Activated CD8-positive, alpha-beta memory T cell treated with anti-CD3 and anti-CD28 coated beads for 4 hours (primary cell): Measurements from ENCODE around the gene MON2.
"Not testable (repeated sequence)": the region's sequence is repeated elsewhere in the genome, so short reads cannot be mapped to it uniquely, and the experiment has no call there.

Experiments used
- DNase-seq, 2 donors: peaks; one replicate each; pipeline ENCODE4 v3.0.0-alpha.2; 2020; ENCODE audit warnings: low read depth in 2 of 2

Gene MON2

GRCh38 chr12:62552906-62553556, 86.4 kb downstream of the MON2 start:
- no peak for DNase-seq

- not testable (repeated sequence) for DNase-seq
Observed at GRCh38 chr12:62559366-62559765, 92.7 kb downstream of the MON2 start.

GRCh38 chr12:62562846-62563245, 96.2 kb downstream of the MON2 start:
- no peak for DNase-seq

GRCh38 chr12:62575036-62575435, 108.4 kb downstream of the MON2 start:
- DNase-seq, result no peak

- DNase-seq, result no peak
Observed at GRCh38 chr12:62576503-62576902, 109.9 kb downstream of the MON2 start.

GRCh38 chr12:62578726-62579125, 112.1 kb downstream of the MON2 start:
- no peak for DNase-seq

GRCh38 chr12:62581288-62582064, 114.8 kb downstream of the MON2 start:
- DNase-seq, result no peak

- DNase-seq, result no peak
Observed at GRCh38 chr12:62582065-62582366, 115.4 kb downstream of the MON2 start.

- no peak for DNase-seq
Observed at GRCh38 chr12:62584619-62585018, 118.0 kb downstream of the MON2 start.

- DNase-seq, result no peak
Observed at GRCh38 chr12:62586850-62587249, 120.2 kb downstream of the MON2 start.

GRCh38 chr12:62588916-62589315, 122.3 kb downstream of the MON2 start:
- no peak for DNase-seq

GRCh38 chr12:62597253-62597652, 130.6 kb downstream of the MON2 start:
- no peak for DNase-seq

- DNase-seq, result no peak
Observed at GRCh38 chr12:62598846-62599245, 132.2 kb downstream of the MON2 start.

GRCh38 chr12:62599854-62600437, 133.3 kb downstream of the MON2 start:
- DNase-seq, result no peak

GRCh38 chr12:62601765-62602164, 135.1 kb downstream of the MON2 start:
- no peak for DNase-seq

- peak; percentile 73 to 78 for DNase-seq
Observed at GRCh38 chr12:62602255-62603060, 135.8 kb downstream of the MON2 start.

GRCh38 chr12:62603061-62603810, 136.6 kb downstream of the MON2 start:
- peak; percentile 49 to 57 for DNase-seq

GRCh38 chr12:62603811-62604098, 137.1 kb downstream of the MON2 start:
- DNase-seq, result no peak

GRCh38 chr12:62604373-62604772, 137.7 kb downstream of the MON2 start:
- no peak for DNase-seq

GRCh38 chr12:62604871-62605270, 138.2 kb downstream of the MON2 start:
- no peak for DNase-seq

GRCh38 chr12:62605981-62606380, 139.4 kb downstream of the MON2 start:
- DNase-seq, result no peak

- no peak for DNase-seq
Observed at GRCh38 chr12:62606654-62607053, 140.0 kb downstream of the MON2 start.
